Pulmonary artery endothelial cell (primary cell): ENCODE data around the gene USP2. TPM values are rescaled to one million over a fixed set of nuclear protein-coding genes. Genes with fewer than 3 reads are reported as not detected.

Experiments
- DNase-seq: peaks from one replicate; pipeline ENCODE4 v3.0.0-alpha.2; 2011; ENCODE audit warnings: low read depth, low spot score
- total RNA-seq: library from RNA; depleted of rRNA; stranded (reverse); fragments of >200 nt; gene quantifications from 2 replicates; pipeline ENCODE4 v1.2.3, GENCODE V29; 2014

USP2 gene
- total RNA-seq, 1 donor from 2014 or later = 0.13 TPM

GRCh38 chr11:119307974-119308373, 73.5 kb downstream of the USP2 start:
- DNase-seq = no peak

- DNase-seq = no peak
Observed at GRCh38 chr11:119307219-119307618, 74.3 kb downstream of the USP2 start.

- no peak for DNase-seq
Observed at GRCh38 chr11:119306373-119306890, 75.1 kb downstream of the USP2 start.

- no peak for DNase-seq
Observed at GRCh38 chr11:119305556-119306372, 75.7 kb downstream of the USP2 start.

Other genes with a start within 250 kb of the USP2 start
- gene ABCG4, start 232.6 kb downstream of the USP2 start, total RNA-seq = 0.20 and 0.35 TPM in 2 replicates
- 10.9 and 15.5 TPM in 2 replicates for gene NLRX1, start 213.0 kb downstream of the USP2 start, total RNA-seq
- gene NHERF4, start 196.2 kb downstream of the USP2 start, total RNA-seq = 0.13 TPM in 1 of 2 replicates, not detected in the other
- gene CBL, start 175.4 kb downstream of the USP2 start, total RNA-seq = 11.9 and 14.8 TPM in 2 replicates
- gene MCAM, start 64.6 kb downstream of the USP2 start, total RNA-seq = 1,937 and 2,031 TPM in 2 replicates
- gene RNF26, start 47.2 kb downstream of the USP2 start, total RNA-seq = 4.4 and 6.0 TPM in 2 replicates
- gene C1QTNF5, start 40.8 kb downstream of the USP2 start, total RNA-seq = 61.2 and 101 TPM in 2 replicates
- gene MFRP, start 35.0 kb downstream of the USP2 start, total RNA-seq = not detected in 2 replicates
- not detected in 2 replicates for gene THY1, start 41.5 kb upstream of the USP2 start, total RNA-seq